GM12878 (cell line): ENCODE data around the gene ZACN. TPM values are rescaled to one million over a fixed set of nuclear protein-coding genes. Genes with fewer than 3 reads are reported as not detected.

Experiments used
- ATAC-seq: fragments of 200-7000 bp; cut with Tn5 transposase; 3 replicates; pipeline ENCODE4 v1.9.1; 2020; ENCODE audit warnings: mild to moderate bottlenecking, moderate library complexity
- BruUV-seq: library from RNA; stranded (reverse); fragments of 400-500 nt; replicated peaks from 2 replicates; lab custom pipeline; 2021; lab: Mats Ljungman, UMichigan
- CTCF ChIA-PET: fragments of 300-600 bp; sonication (Branson Sonifier 250); formaldehyde crosslinking; extraction: SDS; loops from one replicate; lab custom pipeline; 2021; ENCODE audit warnings: inconsistent platforms; lab: Yijun Ruan, JAX
- POLR2A ChIA-PET: fragments of 350-600 bp; formaldehyde crosslinking; extraction: SDS; loops from one replicate; lab custom pipeline; 2021; ENCODE audit warnings: inconsistent platforms; lab: Charles Lee
- RAD21 ChIA-PET: fragments of 300-600 bp; sonication (Branson Sonifier 250); formaldehyde crosslinking; loops from one replicate; lab custom pipeline; 2023; ENCODE audit warnings: antibody characterized with exemption; ENCODE audit not compliant: unreplicated experiment; lab: Charles Lee
- SMC1A ChIA-PET: fragments of 300-600 bp; sonication (Branson Sonifier 250); formaldehyde crosslinking; loops from one replicate; lab custom pipeline; 2023; ENCODE audit not compliant: unreplicated experiment, uncharacterized antibody; lab: Charles Lee
- DNase-seq: peaks from one replicate; pipeline ENCODE4 v3.0.0-alpha.2; 2011; ENCODE audit warnings: low read depth, low spot score
- FAIRE-seq: peaks from 3 replicates; lab custom pipeline; 2011; peaks lifted over from hg19 to GRCh38; lab: Jason Lieb, UNC
- H2AFZ ChIP-seq: 2 replicates; pipeline ENCODE4 v1.6.0; 2011; ENCODE audit warnings: low read depth, low read length, control low read depth; ENCODE audit not compliant: control insufficient read depth
- H3K27ac ChIP-seq: 2 replicates; pipeline ENCODE4 v1.5.1; 2011; ENCODE audit warnings: control low read depth; ENCODE audit not compliant: control insufficient read depth, insufficient read depth
- H3K27me3 ChIP-seq, 2 experiments: replicated peaks in 1 of 2; 2 replicates each; pipeline versions ENCODE4 v1.6.0 to v1.6.1; 2011; ENCODE audit warnings: low read length in 1 of 2; ENCODE audit not compliant: control insufficient read depth in 2 of 2, insufficient read depth in 2 of 2
- H3K36me3 ChIP-seq, 2 experiments: 2 replicates each; pipeline ENCODE4 v1.5.1; 2011; ENCODE audit warnings: low read length in 1 of 2; ENCODE audit not compliant: control insufficient read depth in 2 of 2, insufficient read depth in 2 of 2
- H3K4me1 ChIP-seq: 2 replicates; pipeline ENCODE4 v1.6.1; 2011; ENCODE audit warnings: mild to moderate bottlenecking, low read length, moderate library complexity, mixed read lengths; ENCODE audit not compliant: control insufficient read depth, insufficient read depth
- H3K4me2 ChIP-seq: 2 replicates; pipeline ENCODE4 v1.6.0; 2011; ENCODE audit warnings: control low read depth; ENCODE audit not compliant: control insufficient read depth, insufficient read depth
- H3K4me3 ChIP-seq: fragments of 200-600 bp; sonication (generic); 2 replicates; pipeline ENCODE4 v1.5.1; 2016
- H3K79me2 ChIP-seq: 2 replicates; pipeline ENCODE4 v1.6.0; 2011; ENCODE audit warnings: low read length; ENCODE audit not compliant: control insufficient read depth, insufficient read depth
- H3K9ac ChIP-seq: 2 replicates; pipeline ENCODE4 v1.8.0; 2011; ENCODE audit warnings: low read length, control low read depth, mixed read lengths; ENCODE audit not compliant: control insufficient read depth, insufficient read depth
- H3K9me3 ChIP-seq: replicated peaks from 3 replicates; pipeline ENCODE4 v1.5.1; 2011; ENCODE audit warnings: mild to moderate bottlenecking, low read length; ENCODE audit not compliant: control insufficient read depth, insufficient read depth
- H4K20me1 ChIP-seq: 2 replicates; pipeline ENCODE4 v1.6.0; 2011; ENCODE audit not compliant: control insufficient read depth, insufficient read depth
- BRCA1 ChIP-seq: IDR thresholded peaks from 2 replicates; pipeline ENCODE4 v1.6.1; 2011; ENCODE audit warnings: low read depth, low read length, improper control_type of control experiment
- NFYA ChIP-seq: IDR thresholded peaks from 2 replicates; pipeline ENCODE4 v1.6.1; 2011; ENCODE audit warnings: low read depth, mild to moderate bottlenecking, low read length, improper control_type of control experiment, borderline replicate concordance
- TAF1 ChIP-seq: IDR thresholded peaks from 2 replicates; pipeline ENCODE4 v1.6.1; 2011; ENCODE audit warnings: mild to moderate bottlenecking, low read depth, low read length, borderline replicate concordance
- USF2 ChIP-seq: IDR thresholded peaks from 2 replicates; pipeline ENCODE4 v1.6.1; 2011; ENCODE audit warnings: low read depth, low read length, improper control_type of control experiment, borderline replicate concordance
- YY1 ChIP-seq: IDR thresholded peaks from 2 replicates; pipeline ENCODE4 v1.6.1; 2011; ENCODE audit warnings: low read depth, mild to moderate bottlenecking, low read length
- WGBS: methylation state at CpG from one replicate; pipeline ENCODE4 v1.1.6; 2016; ENCODE audit warnings: low lambda C conversion rate; ENCODE audit not compliant: insufficient replicate concordance, insufficient coverage; ENCODE audit errors: missing lambda C conversion rate; 5-methylcytosine and 5-hydroxymethylcytosine counted together
- in situ Hi-C: fragments of 300-500 bp; cut with MboI; formaldehyde crosslinking; loops from 9 replicates; pipeline ENCODE4 v1.14.3; 2018; ENCODE audit warnings: mixed read lengths
- intact Hi-C: fragments of 100-400 bp; cut with micrococcal nuclease; formaldehyde crosslinking; loops from one replicate; pipeline ENCODE4 v1.14.2; 2022; ENCODE audit not compliant: unreplicated experiment
- polyA plus RNA-seq, 11 experiments: library from polyadenylated mRNA; depleted of rRNA in 4 of 11; unstranded in 6 of 11; stranded (reverse) in 5 of 11; fragments of >200 nt; fragmentation: Nextera tagmentation in 4 of 11; fragmentation: Illumina TruSeq in 1 of 11; extraction: Ambion mirVana in 4 of 11; extraction: Trizol in 1 of 11; gene quantifications; 1 replicate in 1 of 11; 2 replicates in 10 of 11; pipeline versions ENCODE4 v1.2.1 to v1.2.3, GENCODE V29; 2011 to 2016; ENCODE audit warnings: inconsistent platforms in 2 of 11, missing spikeins in 2 of 11, low read depth in 1 of 11
- total RNA-seq, 4 experiments: library from RNA; depleted of rRNA in 3 of 4; stranded (reverse); fragments of >200 nt in 3 of 4; fragmentation: Illumina TruSeq in 1 of 4; extraction: Trizol in 1 of 4; gene quantifications; 2 replicates each; pipeline versions ENCODE4 v1.2.1 to v1.2.3, GENCODE V29; 2013 to 2021
- TF ChIP-seq, protein P1 (sequence below): IDR thresholded peaks from 2 replicates; pipeline ENCODE4 v1.6.1; 2011; ENCODE audit warnings: borderline replicate concordance, low read depth, mild to moderate bottlenecking, moderate library complexity, low read length; ENCODE audit not compliant: insufficient read depth, poor library complexity, severe bottlenecking

Gene ZACN
- total and polyA plus RNA-seq, 10 of the 15 experiments (the other 5 are each of a cell fraction or from before 2014, with no cell fraction given) = 0.06 to 11.3 (median 0.47) TPM; not detected in 2

DNA sequence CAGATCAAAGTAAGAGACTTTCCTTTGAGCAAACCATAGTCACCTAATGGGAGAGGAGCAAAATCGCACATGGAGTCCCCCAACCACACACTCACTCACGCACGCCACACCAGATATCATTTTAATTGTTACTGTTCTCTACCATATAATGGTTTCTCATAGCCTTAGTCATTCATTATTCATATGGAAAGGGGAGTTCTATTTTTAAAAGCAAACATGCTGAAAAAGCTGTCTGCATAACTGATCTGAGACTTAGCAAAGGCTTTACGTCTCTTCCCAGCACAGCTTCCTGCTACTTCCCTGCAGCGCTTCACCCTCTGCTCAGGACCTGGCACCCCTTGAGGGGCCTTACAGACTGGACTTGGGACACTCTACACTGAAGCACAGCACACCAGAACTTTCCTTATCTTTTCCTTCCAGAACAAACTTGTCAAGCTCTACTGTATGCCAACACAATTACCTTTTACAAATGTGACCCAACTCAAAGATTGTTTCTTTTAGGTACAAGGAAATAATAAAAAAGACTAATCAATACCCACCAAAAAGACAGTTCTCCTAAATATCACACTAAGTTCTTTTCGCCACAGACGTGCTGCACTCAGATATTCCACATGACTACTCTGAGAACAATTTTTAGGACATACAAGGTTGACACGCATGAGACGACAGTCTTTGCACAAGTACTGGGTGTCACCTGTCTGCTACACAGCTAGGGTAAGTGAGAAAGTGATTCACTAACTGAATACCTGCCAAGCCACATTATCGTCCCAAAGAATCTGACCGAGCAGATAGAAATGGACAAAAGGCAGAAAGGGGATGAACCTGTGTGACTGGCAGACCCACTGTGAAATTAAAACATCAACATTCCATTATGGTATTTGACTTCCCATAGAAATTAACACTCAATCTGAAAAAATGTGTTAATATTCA lies 28.2 kb upstream of the ZACN start:
- ChIA-PET CTCF (interaction anchor here (0.6 to 0.9 kb wide), 2 partner anchors 13 to 55 kb away, joined by 3 to 5 read pairs; no protein-coding TSS in a partner anchor), POLR2A (no interaction called here), SMC1A (no interaction called here)
- FAIRE-seq (no peak), DNase-seq (no peak), ATAC-seq (no peak)
- no peaks in the 10 kb centered on the region for H3K27me3 ChIP-seq
- H4K20me1 ChIP-seq = no peaks in the 10 kb centered on the region
- WGBS = 97% methylated on average over 11 of the region's 11 CpGs
- H3K36me3 ChIP-seq = peaks cover 19 to 40% of the 10 kb centered on the region in 2 experiments
- peaks cover 11% of the 10 kb centered on the region for H3K4me1 ChIP-seq
- TSS peak; percentile 10 for BruUV-seq
- no peak overlapping the region for H3K4me2 ChIP-seq
- no peak overlapping the region for H3K27ac ChIP-seq
- in situ Hi-C loops = no loop called here
- no peak overlapping the region for H3K4me3 ChIP-seq
- H2AFZ ChIP-seq = no peak overlapping the region
- H3K9me3 ChIP-seq = no peaks in the 10 kb centered on the region
- no peak for TF ChIP-seq NFYA
- no peak for TF ChIP-seq USF2
- no peak for TF ChIP-seq YY1
- TF ChIP-seq, protein P1, sequence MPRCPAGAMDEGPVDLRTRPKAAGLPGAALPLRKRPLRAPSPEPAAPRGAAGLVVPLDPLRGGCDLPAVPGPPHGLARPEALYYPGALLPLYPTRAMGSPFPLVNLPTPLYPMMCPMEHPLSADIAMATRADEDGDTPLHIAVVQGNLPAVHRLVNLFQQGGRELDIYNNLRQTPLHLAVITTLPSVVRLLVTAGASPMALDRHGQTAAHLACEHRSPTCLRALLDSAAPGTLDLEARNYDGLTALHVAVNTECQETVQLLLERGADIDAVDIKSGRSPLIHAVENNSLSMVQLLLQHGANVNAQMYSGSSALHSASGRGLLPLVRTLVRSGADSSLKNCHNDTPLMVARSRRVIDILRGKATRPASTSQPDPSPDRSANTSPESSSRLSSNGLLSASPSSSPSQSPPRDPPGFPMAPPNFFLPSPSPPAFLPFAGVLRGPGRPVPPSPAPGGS = peak; percentile 67
- no peak for TF ChIP-seq BRCA1
- no peak for TF ChIP-seq TAF1
- TF ChIP-seq, all 136 proteins: peak for 1
- Histone ChIP-seq H3K79me2 (no peaks in the 10 kb centered on the region), H3K9ac (no peak overlapping the region)
- intact Hi-C loops = no loop called here
- RAD21 ChIA-PET = no interaction called here
